DND-41 (cell line): ENCODE measurements around the gene CCDC134.

Experiments
- CTCF ChIP-seq: IDR thresholded peaks from 2 replicates; pipeline ENCODE4 v1.5.1; 2012; ENCODE audit warnings: borderline replicate concordance, low read length, moderate library complexity, mild to moderate bottlenecking; ENCODE audit not compliant: poor library complexity, severe bottlenecking; ENCODE audit errors: extremely low read depth
- EZH2 ChIP-seq: IDR thresholded peaks from 3 replicates; pipeline ENCODE4 v1.6.1; 2012; ENCODE audit warnings: borderline replicate concordance, low read depth, mild to moderate bottlenecking, moderate library complexity, low read length, inconsistent platforms; ENCODE audit not compliant: severe bottlenecking

- TF ChIP-seq CTCF (no peak), EZH2 (no peak)
Measured at GRCh38 chr22:41752011-41752970, 48.2 kb upstream of the CCDC134 start.
